SK-N-DZ (cell line): ENCODE data around the gene RSRC1.

ENCODE experiments used
- DNase-seq: peaks from one replicate; pipeline ENCODE4 v3.0.0-alpha.2; 2015; ENCODE audit warnings: low spot score

The RSRC1 gene

DNA sequence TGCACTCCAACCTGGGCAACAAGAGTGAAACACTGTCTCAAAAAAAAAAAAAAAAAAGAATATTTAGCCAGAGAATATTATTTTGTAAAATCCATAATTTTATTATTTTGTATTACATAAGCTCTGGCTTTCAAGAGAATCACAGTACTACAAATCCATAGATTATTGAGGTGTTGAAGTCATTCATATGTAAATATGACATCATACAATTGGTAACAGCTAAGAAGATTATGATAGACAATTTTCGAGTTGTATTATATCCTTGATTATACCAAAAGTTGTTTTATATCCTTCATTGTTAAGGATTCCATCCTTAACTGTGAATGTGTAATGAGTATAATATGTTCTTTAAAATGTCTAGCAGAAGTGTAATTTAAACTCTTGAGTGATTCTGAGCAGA is 464.8 kb downstream of the RSRC1 start:
- no peak for DNase-seq

DNA sequence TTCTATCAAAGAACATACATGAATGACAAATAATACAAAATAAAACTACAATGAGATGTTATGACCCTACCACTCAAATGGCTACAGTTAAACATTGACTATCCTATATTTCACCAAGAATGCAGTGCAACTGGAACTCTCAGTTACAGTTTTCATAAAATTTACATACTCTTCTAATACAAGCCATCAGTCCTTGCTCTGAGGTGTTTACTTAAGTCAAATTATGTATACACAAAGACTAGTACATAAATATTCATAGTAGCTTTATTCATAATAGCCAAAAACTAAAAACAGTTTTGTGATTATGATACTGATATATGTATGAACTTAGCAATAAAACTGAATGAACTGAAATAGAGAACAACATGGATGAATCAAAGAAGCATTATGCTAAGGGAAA is 480.3 kb downstream of the RSRC1 start:
- DNase-seq, result no peak
